Activated CD8-positive, alpha-beta memory T cell treated with anti-CD3 and anti-CD28 coated beads for 24 hours (primary cell): Measurements from ENCODE around the gene OR6C4.
"Not testable (repeated sequence)": the region's sequence is repeated elsewhere in the genome, so short reads cannot be mapped to it uniquely, and the experiment has no call there.

Experiments used
- DNase-seq: peaks from one replicate; pipeline ENCODE4 v3.0.0-alpha.2; 2020

OR6C4 gene

GRCh38 chr12:55549302-55549701 is at the start of gene OR6C4:
TSS of gene OR6C4 (plus strand) at chr12:55549602. CDS start at chr12:55551227, 1,625 bp downstream.
- no peak for DNase-seq

GRCh38 chr12:55499810-55500252 is 49.6 kb upstream of the OR6C4 start:
- no peak for DNase-seq

- no peak for DNase-seq
Measured at GRCh38 chr12:55501601-55502000, 47.8 kb upstream of the OR6C4 start.

- DNase-seq, result no peak
Measured at GRCh38 chr12:55515696-55516095, 33.7 kb upstream of the OR6C4 start.

- no peak for DNase-seq
Measured at GRCh38 chr12:55516391-55516790, 33.0 kb upstream of the OR6C4 start.

- not testable (repeated sequence) for DNase-seq
Measured at GRCh38 chr12:55548235-55548634, 1.2 kb upstream of the OR6C4 start.

GRCh38 chr12:55548756-55549155 is 646 bp upstream of the OR6C4 start:
- DNase-seq, result no peak

- no peak for DNase-seq
Measured at GRCh38 chr12:55554296-55554695, 4.9 kb downstream of the OR6C4 start.

- not testable (repeated sequence) for DNase-seq
Measured at GRCh38 chr12:55570060-55570459, 20.7 kb downstream of the OR6C4 start.

GRCh38 chr12:55570689-55571088 is 21.3 kb downstream of the OR6C4 start:
- DNase-seq, result not testable (repeated sequence)

- no peak for DNase-seq
Measured at GRCh38 chr12:55572168-55572567, 22.8 kb downstream of the OR6C4 start, which contains the start of gene OR2AP1. TSS of gene OR2AP1 (plus strand) at chr12:55572468. CDS start at chr12:55574415, 1,947 bp downstream.

- DNase-seq, result no peak
Measured at GRCh38 chr12:55582066-55582465, 32.7 kb downstream of the OR6C4 start.

GRCh38 chr12:55585817-55586216 is 36.4 kb downstream of the OR6C4 start:
- DNase-seq, result no peak

GRCh38 chr12:55590152-55590551 is 40.8 kb downstream of the OR6C4 start:
- not testable (repeated sequence) for DNase-seq
